Lung (tissue), 12 donors: ENCODE data around the gene LMBRD2. TPM values are rescaled to one million over a fixed set of nuclear protein-coding genes. Genes with fewer than 3 reads are reported as not detected.

ENCODE experiments used
- ATAC-seq: fragments of 200-7000 bp; cut with Tn5 transposase; one replicate; pipeline ENCODE4 v1.9.1; 2020; ENCODE audit warnings: moderate number of reproducible peaks; ENCODE audit not compliant: insufficient read depth, low FRiP score
- DNase-seq, 3 donors: peaks; one replicate each; pipeline ENCODE4 v3.0.0-alpha.2; 2013 to 2017
- H3K27ac ChIP-seq, 2 donors: one replicate each; pipeline ENCODE4 v1.5.1; 2013; ENCODE audit warnings: mild to moderate bottlenecking in 2 of 2, moderate library complexity in 2 of 2, control low read depth in 1 of 2, inconsistent platforms in 1 of 2, low read depth in 1 of 2, low read length in 1 of 2
- H3K27me3 ChIP-seq, 3 donors: one replicate each; pipeline ENCODE4 v1.5.1; 2013; ENCODE audit warnings: low read length in 2 of 3; ENCODE audit not compliant: control insufficient read depth in 3 of 3, insufficient read depth in 3 of 3
- H3K36me3 ChIP-seq, 4 donors: one replicate each; pipeline ENCODE4 v1.5.1; 2013; ENCODE audit warnings: low read length in 4 of 4, mild to moderate bottlenecking in 1 of 4, moderate library complexity in 1 of 4; ENCODE audit not compliant: control insufficient read depth in 4 of 4, insufficient read depth in 4 of 4
- H3K4me1 ChIP-seq, 5 donors: one replicate each; pipeline ENCODE4 v1.5.1; 2013; ENCODE audit warnings: low read length in 5 of 5, mild to moderate bottlenecking in 2 of 5, moderate library complexity in 1 of 5; ENCODE audit not compliant: control insufficient read depth in 5 of 5, insufficient read depth in 5 of 5
- H3K4me3 ChIP-seq: one replicate; pipeline ENCODE4 v1.5.1; 2013; ENCODE audit warnings: mild to moderate bottlenecking, control low read depth, moderate library complexity
- H3K9ac ChIP-seq, 2 donors: one replicate each; pipeline ENCODE4 v1.5.1; 2013; ENCODE audit warnings: low read length in 2 of 2, control low read depth in 1 of 2; ENCODE audit not compliant: insufficient read depth in 1 of 2
- H3K9me3 ChIP-seq, 4 donors: one replicate each; pipeline ENCODE4 v1.5.1; 2013; ENCODE audit warnings: low read length in 3 of 4, mild to moderate bottlenecking in 1 of 4, moderate library complexity in 1 of 4; ENCODE audit not compliant: control insufficient read depth in 4 of 4, insufficient read depth in 3 of 4
- WGBS, 2 donors: extraction: QIAGEN DNeasy Blood & Tissue Kit; methylation state at CpG; one replicate each; pipeline ENCODE4 v1.1.7; 2013; 5-methylcytosine and 5-hydroxymethylcytosine counted together
- polyA plus RNA-seq, 2 donors: library from polyadenylated mRNA; stranded (reverse); fragments of 200-250 nt; gene quantifications; one replicate each; pipeline ENCODE4 v1.2.1, GENCODE V29; 2013
- total RNA-seq, 2 donors: library from RNA; depleted of rRNA in 1 of 2; stranded (reverse); fragments of >200 nt in 1 of 2; gene quantifications; one replicate each; pipeline ENCODE4 v1.2.1, GENCODE V29; 2014 to 2021
- TF ChIP-seq, protein P1 (sequence below): IDR thresholded peaks from 2 replicates; pipeline ENCODE4 v1.5.1; 2012; ENCODE audit warnings: mild to moderate bottlenecking; ENCODE audit errors: control extremely low read depth, extremely low read depth
- donor health status: control.
- donor health status: control.
- donor health status: Bipolar disorder and iron deficiency.
- donor health status: healthy.
- donor health status: DM: yes; HTN: yes; CAD: no.

LMBRD2 gene
- total and polyA plus RNA-seq, 4 donors, result 2.1 to 16.8 (median 7.9) TPM

DNA sequence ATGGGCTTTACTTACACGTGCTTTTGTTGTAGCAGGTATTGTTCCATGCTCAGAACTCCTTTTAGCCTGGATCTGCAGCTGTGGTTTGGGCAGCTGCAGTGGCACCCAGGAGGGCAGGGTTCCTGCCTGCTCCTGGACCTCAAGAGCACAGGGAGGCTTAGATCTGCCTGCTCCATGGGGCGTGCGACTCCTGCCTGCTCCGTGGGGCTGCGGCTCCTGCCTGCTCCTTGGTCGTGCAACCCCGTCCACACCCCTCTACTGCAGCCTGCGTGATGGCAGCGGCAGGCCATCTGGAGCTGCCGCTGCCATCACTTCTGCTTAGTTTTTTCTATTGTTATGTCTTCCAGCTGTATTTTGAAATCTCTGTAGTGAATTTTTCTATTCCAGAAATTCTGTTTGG lies 73.3 kb downstream of the LMBRD2 start:
- DNase-seq, result no peak
- H3K4me1 ChIP-seq, result peaks cover 0 to 4% (median 2%) of the 10 kb centered on the region in 5 donors
- no peaks in the 10 kb centered on the region for H3K36me3 ChIP-seq
- H3K27me3 ChIP-seq, result peaks cover 0 to 2% (median 0%) of the 10 kb centered on the region in 3 donors
- TF ChIP-seq, protein P1, sequence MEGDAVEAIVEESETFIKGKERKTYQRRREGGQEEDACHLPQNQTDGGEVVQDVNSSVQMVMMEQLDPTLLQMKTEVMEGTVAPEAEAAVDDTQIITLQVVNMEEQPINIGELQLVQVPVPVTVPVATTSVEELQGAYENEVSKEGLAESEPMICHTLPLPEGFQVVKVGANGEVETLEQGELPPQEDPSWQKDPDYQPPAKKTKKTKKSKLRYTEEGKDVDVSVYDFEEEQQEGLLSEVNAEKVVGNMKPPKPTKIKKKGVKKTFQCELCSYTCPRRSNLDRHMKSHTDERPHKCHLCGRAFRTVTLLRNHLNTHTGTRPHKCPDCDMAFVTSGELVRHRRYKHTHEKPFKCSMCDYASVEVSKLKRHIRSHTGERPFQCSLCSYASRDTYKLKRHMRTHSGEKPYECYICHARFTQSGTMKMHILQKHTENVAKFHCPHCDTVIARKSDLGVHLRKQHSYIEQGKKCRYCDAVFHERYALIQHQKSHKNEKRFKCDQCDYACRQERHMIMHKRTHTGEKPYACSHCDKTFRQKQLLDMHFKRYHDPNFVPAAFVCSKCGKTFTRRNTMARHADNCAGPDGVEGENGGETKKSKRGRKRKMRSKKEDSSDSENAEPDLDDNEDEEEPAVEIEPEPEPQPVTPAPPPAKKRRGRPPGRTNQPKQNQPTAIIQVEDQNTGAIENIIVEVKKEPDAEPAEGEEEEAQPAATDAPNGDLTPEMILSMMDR, result no peak
- H3K9me3 ChIP-seq, result no peaks in the 10 kb centered on the region
- no peak for ATAC-seq
- H3K4me3 ChIP-seq, result no peak overlapping the region
- H3K9ac ChIP-seq, result no peak overlapping the region
- WGBS, 2 donors, result 76 to 87% methylated on average over 10 of the region's 10 CpGs
- no peak overlapping the region for H3K27ac ChIP-seq

DNA sequence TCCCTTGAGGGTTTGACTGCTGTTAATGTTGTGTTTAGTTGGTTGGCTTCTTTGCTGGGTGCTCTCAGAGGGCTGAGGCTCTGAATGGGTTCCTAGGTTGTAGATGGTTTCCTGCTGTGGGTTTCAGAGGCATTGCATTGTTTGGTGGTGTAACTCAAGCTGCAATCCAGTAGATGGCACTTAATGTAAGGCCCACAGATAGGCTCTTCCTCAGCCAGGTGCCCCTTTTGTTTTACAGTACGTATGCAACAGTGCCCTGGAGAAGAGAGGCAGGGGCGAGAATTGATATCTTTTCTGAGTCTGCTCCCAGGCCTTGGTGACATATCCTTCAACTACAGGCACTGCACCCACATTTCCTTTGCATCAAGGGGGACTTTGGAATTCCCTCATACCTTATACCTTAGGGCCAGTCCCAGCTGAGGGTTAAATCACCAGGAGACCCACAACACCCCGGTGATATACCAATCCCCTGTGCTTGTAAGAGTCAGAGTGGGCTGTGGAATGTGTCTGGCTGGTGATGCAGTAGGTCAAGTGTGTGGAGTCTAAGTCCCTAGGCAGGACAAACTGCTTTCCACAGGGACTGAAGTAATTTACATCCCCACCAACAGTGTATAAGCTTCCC lies 78.0 kb downstream of the LMBRD2 start:
- ATAC-seq, result no peak
- Histone ChIP-seq H3K4me3 (no peak overlapping the region), H3K9me3 (no peaks in the 10 kb centered on the region), H3K27me3 (no peaks in the 10 kb centered on the region), H3K9ac (no peak overlapping the region), H3K27ac (no peak overlapping the region), H3K4me1 (peaks cover 0 to 3% (median 0%) of the 10 kb centered on the region in 5 donors), H3K36me3 (no peaks in the 10 kb centered on the region)
- 56 to 67% methylated on average over 3 of the region's 3 CpGs for WGBS, 2 donors
- peak in 1 of 3 donors; percentile 7 for DNase-seq
- TF ChIP-seq, protein P1, result no peak

DNA sequence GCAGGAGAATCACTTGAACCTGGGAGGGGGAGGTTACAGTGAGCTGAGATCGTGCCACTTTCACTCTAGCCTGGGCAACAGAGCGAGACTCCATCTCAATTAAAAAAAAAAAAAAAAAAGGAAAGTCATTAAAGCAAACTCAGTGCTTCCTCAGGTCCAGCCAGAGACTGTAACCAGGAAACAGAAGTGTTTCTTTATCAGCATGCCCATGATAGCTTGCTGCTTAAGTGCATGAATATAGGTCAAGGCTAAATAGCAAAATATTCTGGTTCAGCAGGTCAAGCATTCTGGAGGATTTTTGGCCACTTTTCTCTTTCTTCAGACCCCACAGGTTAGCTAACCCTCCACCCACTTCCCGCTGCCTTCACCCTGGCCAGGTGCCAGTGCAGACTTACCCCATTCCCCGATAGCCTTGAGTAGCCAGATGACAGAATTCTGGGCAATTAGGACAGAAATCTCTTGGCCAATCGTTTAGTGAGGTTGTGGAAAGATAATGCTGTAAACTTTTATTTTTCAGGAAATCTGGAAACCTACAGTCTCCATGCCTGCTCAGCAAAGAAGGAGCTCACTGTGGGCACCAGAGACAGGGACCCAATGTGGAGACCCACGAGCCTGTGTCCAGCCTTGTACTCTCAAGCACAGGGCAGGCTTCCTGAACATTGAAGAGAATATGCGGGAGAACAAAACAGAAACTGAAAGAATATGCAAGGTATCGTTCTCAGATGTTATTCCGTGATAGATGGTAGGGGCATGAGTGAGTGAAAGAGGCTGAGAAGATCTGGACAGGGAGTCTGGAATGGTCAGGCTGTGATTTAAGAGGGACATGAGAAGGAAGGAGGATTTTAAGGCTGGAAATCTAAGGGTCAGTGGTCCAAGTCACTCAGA lies 80.8 kb downstream of the LMBRD2 start:
- H3K9ac ChIP-seq, result no peak overlapping the region
- ATAC-seq, result peak; percentile 65
- H3K36me3 ChIP-seq, result no peaks in the 10 kb centered on the region
- H3K4me3 ChIP-seq, result peak overlapping the region; percentile 3
- H3K4me1 ChIP-seq, result peaks cover 0 to 9% (median 0%) of the 10 kb centered on the region in 5 donors
- no peak for DNase-seq
- no peaks in the 10 kb centered on the region for H3K9me3 ChIP-seq
- peaks cover 0 to 9% (median 6%) of the 10 kb centered on the region in 3 donors for H3K27me3 ChIP-seq
- TF ChIP-seq, protein P1, result no peak
- 19 to 21% methylated on average over 9 of the region's 9 CpGs for WGBS, 2 donors
- no peak overlapping the region for H3K27ac ChIP-seq
